K562 (cell line): ENCODE data around the gene KLF2. TPM values are rescaled to one million over a fixed set of nuclear protein-coding genes. Genes with fewer than 3 reads are reported as not detected.

Source experiments
- ATAC-seq: fragments of 200-7000 bp; cut with Tn5 transposase; 3 replicates; pipeline ENCODE4 v1.9.1; 2020; ENCODE audit warnings: moderate library complexity
- BruUV-seq: library from RNA; stranded (reverse); fragments of 400-500 nt; replicated peaks from 2 replicates; lab custom pipeline; 2021; lab: Mats Ljungman, UMichigan
- CTCF ChIA-PET: fragments of 300-600 bp; formaldehyde crosslinking; extraction: SDS; loops from one replicate; lab custom pipeline; 2021; ENCODE audit warnings: low intra/inter-chr PET ratio; lab: Yijun Ruan, JAX
- POLR2A ChIA-PET: fragments of 300-600, 350-650 bp; sonication (Branson Sonifier 250); formaldehyde crosslinking; extraction: SDS; loops from one replicate; lab custom pipeline; 2021; ENCODE audit warnings: antibody characterized with exemption, inconsistent platforms; lab: Yijun Ruan, JAX
- DNase-seq, 4 experiments: peaks; one replicate each; pipeline versions ENCODE4 v3.0.0 to v3.0.0-alpha.2; 2011 to 2018; ENCODE audit warnings: low spot score in 3 of 4, mixed read lengths in 3 of 4; ENCODE audit errors: extremely low read depth in 1 of 4
- FAIRE-seq: peaks from 2 replicates; lab custom pipeline; 2011; peaks lifted over from hg19 to GRCh38; lab: Jason Lieb, UNC
- H2AFZ ChIP-seq: 2 replicates; pipeline ENCODE4 v1.6.0; 2011; ENCODE audit warnings: low read depth, low read length, control low read depth, inconsistent platforms
- H3K27ac ChIP-seq: fragments of 200-600 bp; 3 replicates; pipeline ENCODE4 v1.8.0; 2011; ENCODE audit warnings: low read depth, mild to moderate bottlenecking, control low read depth, inconsistent platforms, low read length, moderate library complexity, mixed read lengths; ENCODE audit errors: extremely low read depth
- H3K27me3 ChIP-seq, 2 experiments: fragments of 300-600 bp in 1 of 2; 2 replicates in 1 of 2; 3 replicates in 1 of 2; pipeline versions ENCODE4 v1.6.0 to v1.8.0; 2011; ENCODE audit warnings: inconsistent platforms in 2 of 2, low read length in 2 of 2, mild to moderate bottlenecking in 1 of 2, mixed read lengths in 1 of 2, moderate library complexity in 1 of 2; ENCODE audit not compliant: control insufficient read depth in 2 of 2, insufficient read depth in 2 of 2
- H3K36me3 ChIP-seq: fragments of 300-600 bp; 3 replicates; pipeline ENCODE4 v1.8.0; 2011; ENCODE audit warnings: mild to moderate bottlenecking, low read length, inconsistent platforms; ENCODE audit not compliant: control insufficient read depth, insufficient read depth
- H3K4me1 ChIP-seq, 2 experiments: fragments of 200-600 bp in 1 of 2; replicated peaks in 1 of 2; 2 replicates in 1 of 2; 3 replicates in 1 of 2; pipeline versions ENCODE4 v1.5.1 to v1.8.0; 2011; ENCODE audit warnings: inconsistent platforms in 2 of 2, low read length in 2 of 2, mild to moderate bottlenecking in 1 of 2, mixed read lengths in 1 of 2, moderate library complexity in 1 of 2; ENCODE audit not compliant: control insufficient read depth in 2 of 2, insufficient read depth in 2 of 2
- H3K4me2 ChIP-seq: 2 replicates; pipeline ENCODE4 v1.6.1; 2011; ENCODE audit warnings: low read length, control low read depth, inconsistent platforms, mixed read lengths; ENCODE audit not compliant: insufficient read depth
- H3K4me3 ChIP-seq: fragments of 200-600 bp; sonication (generic), shearing (Covaris generic); 2 replicates; pipeline ENCODE4 v1.5.1; 2016; ENCODE audit warnings: control low read depth, inconsistent platforms
- H3K79me2 ChIP-seq: fragments of 200-600 bp; 3 replicates; pipeline ENCODE4 v1.8.0; 2011; ENCODE audit warnings: low read length, inconsistent platforms; ENCODE audit not compliant: control insufficient read depth, insufficient read depth
- H3K9ac ChIP-seq, 2 experiments: 2 replicates each; pipeline versions ENCODE4 v1.6.0 to v1.6.1; 2011; ENCODE audit warnings: low read depth in 2 of 2, low read length in 2 of 2, control low read depth in 1 of 2, inconsistent platforms in 1 of 2, mild to moderate bottlenecking in 1 of 2, mixed read lengths in 1 of 2; ENCODE audit not compliant: insufficient read depth in 1 of 2
- H3K9me1 ChIP-seq: one replicate; pipeline ENCODE4 v1.6.0; 2011; ENCODE audit warnings: inconsistent platforms, mild to moderate bottlenecking, low read length, moderate library complexity; ENCODE audit not compliant: control insufficient read depth, insufficient read depth
- H3K9me3 ChIP-seq: replicated peaks from 2 replicates; pipeline ENCODE4 v1.5.1; 2011; ENCODE audit warnings: low read depth, low read length, inconsistent platforms; ENCODE audit not compliant: control insufficient read depth, insufficient read depth
- H4K20me1 ChIP-seq: replicated peaks from 2 replicates; pipeline ENCODE4 v1.6.1; 2011; ENCODE audit warnings: low read length, inconsistent platforms, mixed read lengths; ENCODE audit not compliant: control insufficient read depth, insufficient read depth
- CCAR2 ChIP-seq: fragments of 200-400 bp; formaldehyde crosslinking; IDR thresholded peaks from 2 replicates; pipeline ENCODE4 v1.6.1; 2017; ENCODE audit warnings: mild to moderate bottlenecking, low read depth, low read length
- HDGF ChIP-seq: fragments of 450-650 bp; IDR thresholded peaks from 2 replicates; pipeline ENCODE4 v1.6.1; 2016
- HSF4 ChIP-seq: fragments of 250-450 bp; sonication (Bioruptor Pico); IDR thresholded peaks from 2 replicates; pipeline ENCODE4 v2.1.2; 2022; ENCODE audit warnings: mild to moderate bottlenecking, moderate library complexity, borderline replicate concordance
- KDM4B ChIP-seq, 2 experiments: fragments of 450-650 bp in 1 of 2; sonication (generic) in 1 of 2; IDR thresholded peaks; 2 replicates each; pipeline ENCODE4 v1.6.1; 2016 to 2017; ENCODE audit warnings: borderline replicate concordance in 2 of 2, antibody characterized with exemption in 1 of 2, low read depth in 1 of 2, mild to moderate bottlenecking in 1 of 2
- PHF20 ChIP-seq: fragments of 450-650 bp; IDR thresholded peaks from 2 replicates; pipeline ENCODE4 v1.6.1; 2018; ENCODE audit not compliant: partially characterized antibody
- SIX5 ChIP-seq, 2 experiments: IDR thresholded peaks; 2 replicates each; pipeline ENCODE4 v1.6.1; 2011; ENCODE audit warnings: low read length in 2 of 2, borderline replicate concordance in 1 of 2, low read depth in 1 of 2, mild to moderate bottlenecking in 1 of 2, moderate library complexity in 1 of 2; ENCODE audit not compliant: insufficient read depth in 1 of 2
- ZNF197 ChIP-seq: fragments of 200-800 bp; sonication (Bioruptor generic); IDR thresholded peaks from 2 replicates; pipeline ENCODE4 v1.6.1; 2016; ENCODE audit warnings: low read depth, missing genetic modification characterization, missing compliant biosample characterization
- WGBS: fragments of 100-300 bp; shearing (Covaris generic); methylation state at CpG from one replicate; pipeline ENCODE4 v1.1.6; 2016; ENCODE audit warnings: low coverage, mixed read lengths; ENCODE audit not compliant: insufficient coverage; ENCODE audit errors: missing lambda C conversion rate; 5-methylcytosine and 5-hydroxymethylcytosine counted together
- in situ Hi-C: fragments of 300-500 bp; cut with MboI; formaldehyde crosslinking; loops from 4 replicates; pipeline ENCODE4 v1.15.0; 2018; ENCODE audit warnings: inconsistent platforms, mixed read lengths
- intact Hi-C: fragments of 100-400 bp; cut with micrococcal nuclease; formaldehyde crosslinking; loops from 2 replicates; pipeline ENCODE4 v1.14.2; 2022
- polyA plus RNA-seq, 8 experiments: library from polyadenylated mRNA; depleted of rRNA in 4 of 8; stranded (reverse) in 5 of 8; unstranded in 3 of 8; fragments of >200 nt; fragmentation: Nextera tagmentation in 2 of 8; fragmentation: Illumina TruSeq in 1 of 8; extraction: Ambion mirVana in 2 of 8; extraction: Trizol in 1 of 8; gene quantifications; 2 replicates each; pipeline versions ENCODE4 v1.2.1 to v1.2.3, GENCODE V29; 2011 to 2014; ENCODE audit warnings: inconsistent platforms in 1 of 8, missing spikeins in 1 of 8
- total RNA-seq, 7 experiments: library from RNA; depleted of rRNA in 6 of 7; stranded (reverse); fragments of >200 nt in 6 of 7; fragmentation: Illumina TruSeq in 2 of 7; extraction: Trizol in 2 of 7; gene quantifications; 2 replicates each; pipeline versions ENCODE4 v1.2.1 to v1.2.3, GENCODE V29; 2011 to 2021; ENCODE audit warnings: low replicate concordance in 1 of 7
- TF ChIP-seq, protein P1 (sequence below): fragments of 250-450 bp; sonication (Bioruptor Pico); IDR thresholded peaks from 2 replicates; pipeline ENCODE4 v1.4.0; 2020; ENCODE audit warnings: mild to moderate bottlenecking, moderate library complexity
- TF ChIP-seq, protein P2 (sequence below): fragments of 450-650 bp; formaldehyde crosslinking; IDR thresholded peaks from 2 replicates; pipeline ENCODE4 v1.4.0; 2020; ENCODE audit warnings: mild to moderate bottlenecking, moderate library complexity

The KLF2 gene
- total and polyA plus RNA-seq, 9 of the 15 experiments (the other 6 are each of a cell fraction or from before 2014, with no cell fraction given) = 0.07 to 0.71 TPM; not detected in 7

DNA sequence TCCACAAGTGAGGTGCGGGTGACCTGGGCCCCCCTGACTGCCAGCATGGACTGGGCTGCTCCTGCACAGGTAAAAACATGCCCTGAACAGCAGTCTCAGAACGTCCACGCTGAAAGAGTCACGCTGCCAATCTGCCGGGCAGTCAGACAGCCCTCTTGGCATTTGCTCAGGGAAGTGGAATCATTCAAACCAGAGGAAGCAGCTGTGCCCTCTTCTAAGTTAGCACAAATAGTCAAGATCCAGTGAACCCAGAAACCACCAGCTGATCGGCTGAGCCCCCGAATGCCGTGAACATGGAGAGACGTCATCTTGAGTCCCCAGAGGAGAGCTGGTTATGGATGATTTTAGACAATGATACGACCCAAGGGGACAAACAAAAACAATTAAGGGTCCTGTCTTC is 34.4 kb downstream of the KLF2 start:
- Histone ChIP-seq H3K79me2 (no peaks in the 10 kb centered on the region), H4K20me1 (no peaks in the 10 kb centered on the region), H3K4me2 (no peak overlapping the region), H3K9me3 (no peaks in the 10 kb centered on the region), H3K9ac (0 out of 4 replicates have a peak overlapping the region, but pooled peaks of 1 of the 2 experiments have one; percentile 6), H3K9me1 (no peaks in the 10 kb centered on the region), H3K4me3 (no peak overlapping the region), H3K36me3 (peaks cover 2% of the 10 kb centered on the region; the same call in 1 of the 3 replicates), H3K27me3 (no peaks in the 10 kb centered on the region), H2AFZ (no peak overlapping the region), H3K4me1 (peaks cover 6 to 18% of the 10 kb centered on the region in 2 experiments; a peak in 4 of 5 replicates), H3K27ac (no peak overlapping the region)
- ATAC-seq (no peak), DNase-seq (no peak), FAIRE-seq (no peak)
- in situ Hi-C loops = no loop called here
- ChIA-PET POLR2A (no interaction called here), CTCF (no interaction called here)
- TF ChIP-seq, protein P1, sequence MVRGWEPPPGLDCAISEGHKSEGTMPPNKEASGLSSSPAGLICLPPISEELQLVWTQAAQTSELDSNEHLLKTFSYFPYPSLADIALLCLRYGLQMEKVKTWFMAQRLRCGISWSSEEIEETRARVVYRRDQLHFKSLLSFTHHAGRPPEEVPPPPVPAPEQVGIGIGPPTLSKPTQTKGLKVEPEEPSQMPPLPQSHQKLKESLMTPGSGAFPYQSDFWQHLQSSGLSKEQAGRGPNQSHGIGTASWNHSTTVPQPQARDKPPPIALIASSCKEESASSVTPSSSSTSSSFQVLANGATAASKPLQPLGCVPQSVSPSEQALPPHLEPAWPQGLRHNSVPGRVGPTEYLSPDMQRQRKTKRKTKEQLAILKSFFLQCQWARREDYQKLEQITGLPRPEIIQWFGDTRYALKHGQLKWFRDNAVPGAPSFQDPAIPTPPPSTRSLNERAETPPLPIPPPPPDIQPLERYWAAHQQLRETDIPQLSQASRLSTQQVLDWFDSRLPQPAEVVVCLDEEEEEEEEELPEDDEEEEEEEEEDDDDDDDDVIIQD = no peak
- TF ChIP-seq HDGF (no peak), PHF20 (no peak), CCAR2 (no peak), HSF4 (CRISPR knock-in tag) (no peak), KDM4B (IDR thresholded peaks at IDR 0.05; ENCODE audit: borderline replicate concordance in 2 of 2, low read depth in 1 of 2) (no peak), ZNF197 (CRISPR knock-in tag) (no peak), SIX5 (IDR thresholded peaks at IDR 0.05; ENCODE audit: borderline replicate concordance in 1 of 2, insufficient read depth in 1 of 2, low read depth in 1 of 2, low read length in 2 of 2) (no peak)
- TF ChIP-seq, protein P2, sequence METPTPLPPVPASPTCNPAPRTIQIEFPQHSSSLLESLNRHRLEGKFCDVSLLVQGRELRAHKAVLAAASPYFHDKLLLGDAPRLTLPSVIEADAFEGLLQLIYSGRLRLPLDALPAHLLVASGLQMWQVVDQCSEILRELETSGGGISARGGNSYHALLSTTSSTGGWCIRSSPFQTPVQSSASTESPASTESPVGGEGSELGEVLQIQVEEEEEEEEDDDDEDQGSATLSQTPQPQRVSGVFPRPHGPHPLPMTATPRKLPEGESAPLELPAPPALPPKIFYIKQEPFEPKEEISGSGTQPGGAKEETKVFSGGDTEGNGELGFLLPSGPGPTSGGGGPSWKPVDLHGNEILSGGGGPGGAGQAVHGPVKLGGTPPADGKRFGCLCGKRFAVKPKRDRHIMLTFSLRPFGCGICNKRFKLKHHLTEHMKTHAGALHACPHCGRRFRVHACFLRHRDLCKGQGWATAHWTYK = no peak
- BruUV-seq = no TSS peak
- 85% methylated on average over 10 of the region's 10 CpGs for WGBS
- intact Hi-C loops = no loop called here
